PC-3 (cell line): ENCODE data around the gene TIGD6.

ENCODE experiments used
- EZH2 ChIP-seq: fragments of 300-600 bp; sonication (generic); IDR thresholded peaks from one replicate; pipeline ENCODE4 v1.6.1; 2017; ENCODE audit warnings: antibody characterized with exemption, mild to moderate bottlenecking, low read length; ENCODE audit not compliant: unreplicated experiment
- TF ChIP-seq, protein P1 (sequence below): fragments of 300-600 bp; sonication (generic); conservative IDR thresholded peaks from 2 replicates; pipeline ENCODE4 v1.5.1; 2017; ENCODE audit warnings: antibody characterized with exemption, low read depth, mild to moderate bottlenecking, low read length

DNA sequence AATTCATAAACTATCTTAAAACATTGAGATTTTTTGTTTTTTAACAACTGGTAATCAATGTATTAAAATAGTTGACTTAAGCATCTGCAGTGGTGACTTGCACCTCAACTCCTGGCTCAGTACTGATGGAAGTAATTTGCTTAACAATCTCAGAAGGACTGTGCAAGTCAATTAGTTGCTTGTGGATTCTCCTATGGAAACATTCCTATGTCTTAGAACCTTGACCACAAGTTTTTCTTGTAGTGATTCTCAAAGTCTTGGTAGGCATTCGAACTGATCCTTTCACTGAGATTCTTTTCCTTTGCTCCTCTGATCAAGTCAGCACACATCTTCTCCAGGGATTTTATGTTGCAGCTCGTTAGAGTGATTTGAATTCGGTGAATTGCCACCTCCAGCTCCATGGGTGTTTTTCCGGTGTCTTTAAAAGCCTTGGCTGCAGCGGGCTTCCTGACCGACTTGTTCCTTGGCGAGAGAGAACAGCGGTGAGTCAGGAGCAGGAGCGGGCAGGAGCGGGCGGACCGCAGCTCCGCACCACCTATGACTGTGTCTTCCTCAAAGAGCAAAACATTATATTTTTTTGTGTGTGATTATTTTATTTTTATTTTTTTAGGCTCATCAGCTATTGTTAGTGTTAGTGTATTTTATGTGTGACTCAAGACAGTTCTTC lies 21.2 kb upstream of the TIGD6 start:
- TF ChIP-seq, protein P1, sequence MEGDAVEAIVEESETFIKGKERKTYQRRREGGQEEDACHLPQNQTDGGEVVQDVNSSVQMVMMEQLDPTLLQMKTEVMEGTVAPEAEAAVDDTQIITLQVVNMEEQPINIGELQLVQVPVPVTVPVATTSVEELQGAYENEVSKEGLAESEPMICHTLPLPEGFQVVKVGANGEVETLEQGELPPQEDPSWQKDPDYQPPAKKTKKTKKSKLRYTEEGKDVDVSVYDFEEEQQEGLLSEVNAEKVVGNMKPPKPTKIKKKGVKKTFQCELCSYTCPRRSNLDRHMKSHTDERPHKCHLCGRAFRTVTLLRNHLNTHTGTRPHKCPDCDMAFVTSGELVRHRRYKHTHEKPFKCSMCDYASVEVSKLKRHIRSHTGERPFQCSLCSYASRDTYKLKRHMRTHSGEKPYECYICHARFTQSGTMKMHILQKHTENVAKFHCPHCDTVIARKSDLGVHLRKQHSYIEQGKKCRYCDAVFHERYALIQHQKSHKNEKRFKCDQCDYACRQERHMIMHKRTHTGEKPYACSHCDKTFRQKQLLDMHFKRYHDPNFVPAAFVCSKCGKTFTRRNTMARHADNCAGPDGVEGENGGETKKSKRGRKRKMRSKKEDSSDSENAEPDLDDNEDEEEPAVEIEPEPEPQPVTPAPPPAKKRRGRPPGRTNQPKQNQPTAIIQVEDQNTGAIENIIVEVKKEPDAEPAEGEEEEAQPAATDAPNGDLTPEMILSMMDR: no peak
- no peak for TF ChIP-seq EZH2
